GM18873 (cell line): Measurements from ENCODE around the gene PHPT1.
"Not testable (repeated sequence)": the region's sequence is repeated elsewhere in the genome, so short reads cannot be mapped to it uniquely, and the experiment has no call there.

ENCODE experiments used
- ATAC-seq: cut with Tn5 transposase; IDR thresholded peaks from one replicate; pipeline ENCODE4 v1.9.1; 2021; ENCODE audit warnings: mild to moderate bottlenecking, moderate library complexity, moderate number of reproducible peaks; ENCODE audit not compliant: unreplicated experiment, low FRiP score

Gene PHPT1

GRCh38 chr9:136835932-136836904 is 13.0 kb upstream of the PHPT1 start:
- ATAC-seq, result no peak

GRCh38 chr9:136837146-136837855 is 11.9 kb upstream of the PHPT1 start:
- ATAC-seq, result no peak

GRCh38 chr9:136837856-136838277 is 11.3 kb upstream of the PHPT1 start:
- ATAC-seq, result not testable (repeated sequence)

GRCh38 chr9:136838314-136839228 is 10.6 kb upstream of the PHPT1 start:
- ATAC-seq, result no peak

- no peak for ATAC-seq
Observed at GRCh38 chr9:136839229-136840139, 9.7 kb upstream of the PHPT1 start.

- no peak for ATAC-seq
Observed at GRCh38 chr9:136840140-136840876, 8.9 kb upstream of the PHPT1 start.

GRCh38 chr9:136840877-136841645 is 8.1 kb upstream of the PHPT1 start:
- ATAC-seq, result no peak

- ATAC-seq, result not testable (repeated sequence)
Observed at GRCh38 chr9:136841646-136842379, 7.4 kb upstream of the PHPT1 start.

GRCh38 chr9:136842380-136842948 is 6.7 kb upstream of the PHPT1 start, which contains the start of gene AJM1:
TSS of gene AJM1 (plus strand) at chr9:136842478. CDS start at chr9:136844415, 1,937 bp downstream.
- not testable (repeated sequence) for ATAC-seq

GRCh38 chr9:136843159-136843800 is 5.9 kb upstream of the PHPT1 start:
- ATAC-seq, result not testable (repeated sequence)

- ATAC-seq, result not testable (repeated sequence)
Observed at GRCh38 chr9:136843801-136844740, 5.1 kb upstream of the PHPT1 start.

- ATAC-seq, result no peak
Observed at GRCh38 chr9:136844761-136845464, 4.3 kb upstream of the PHPT1 start.

- no peak for ATAC-seq
Observed at GRCh38 chr9:136845465-136846260, 3.5 kb upstream of the PHPT1 start.
